Activated naive CD4-positive, alpha-beta T cell treated with Interleukin-2 at 50 U/mL for 16 hours (primary cell): ENCODE measurements around the gene PARVG.

Experiments used
- DNase-seq: peaks from one replicate; pipeline ENCODE4 v3.0.0-alpha.2; 2020

PARVG gene

DNA sequence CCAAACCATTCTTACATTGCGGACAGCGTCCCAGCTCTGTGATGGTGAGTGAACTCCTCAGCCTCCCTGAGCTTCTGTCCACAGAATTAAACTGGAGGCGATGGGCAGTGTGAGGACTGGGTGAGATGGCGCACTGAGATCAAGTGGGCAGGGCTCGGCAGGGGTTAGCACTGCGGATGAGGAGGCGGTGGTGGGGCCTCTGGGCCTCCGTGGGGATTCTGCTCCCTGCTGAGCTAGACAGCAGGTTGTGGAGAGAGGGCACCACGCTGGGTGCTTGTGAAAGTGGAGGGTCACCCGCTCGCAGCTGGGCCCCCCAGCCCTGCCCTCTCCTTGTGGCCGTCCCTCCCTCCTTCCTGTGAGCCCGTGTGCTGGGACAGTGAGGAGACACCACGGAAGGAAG lies 25.6 kb upstream of the PARVG start:
- DNase-seq, result no peak

- no peak for DNase-seq
These were observed 22.7 kb upstream of the PARVG start for GRCh38 chr22:44157916-44158618.

DNA sequence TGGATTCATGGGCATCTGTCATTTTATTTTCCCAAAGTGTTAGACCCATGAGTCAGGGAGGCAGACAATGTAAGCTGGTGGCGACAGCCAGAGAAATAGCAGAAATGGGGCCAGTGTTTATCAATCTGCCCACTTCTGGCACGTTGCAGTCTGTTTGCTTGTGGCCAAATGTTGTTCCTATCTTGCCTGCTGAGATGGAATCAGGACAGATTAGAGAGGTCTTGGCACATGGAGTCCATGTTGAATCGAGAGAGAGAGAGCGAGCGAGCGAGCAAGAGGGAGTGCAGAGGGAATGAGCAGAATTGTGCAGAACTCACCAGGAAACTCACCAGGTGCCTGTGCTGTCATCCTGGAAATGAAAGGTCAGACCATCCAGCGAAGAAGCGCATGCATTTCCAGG lies 21.9 kb upstream of the PARVG start:
- no peak for DNase-seq

- DNase-seq, result no peak
These were observed 21.5 kb upstream of the PARVG start for GRCh38 chr22:44159221-44159620.

DNA sequence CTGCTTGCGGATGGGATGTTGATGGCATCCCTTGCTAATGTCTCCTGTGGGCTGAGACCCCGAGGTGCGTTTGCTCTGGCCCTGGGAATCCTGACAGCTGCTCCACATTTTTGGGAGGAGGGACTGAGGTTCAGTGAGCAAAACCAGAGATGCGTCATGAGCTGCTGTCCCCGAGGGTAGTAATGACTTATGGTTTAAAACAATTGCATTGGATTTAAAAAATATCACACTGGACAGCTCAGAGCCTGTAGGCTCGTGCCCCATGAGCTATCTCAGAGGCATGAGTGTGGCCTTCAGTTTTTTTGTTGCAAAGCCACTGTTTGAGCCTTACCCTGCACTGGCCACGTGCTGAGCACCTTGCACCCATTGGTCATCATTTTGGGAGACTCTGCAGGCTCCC lies 20.9 kb upstream of the PARVG start:
- DNase-seq, result no peak

DNA sequence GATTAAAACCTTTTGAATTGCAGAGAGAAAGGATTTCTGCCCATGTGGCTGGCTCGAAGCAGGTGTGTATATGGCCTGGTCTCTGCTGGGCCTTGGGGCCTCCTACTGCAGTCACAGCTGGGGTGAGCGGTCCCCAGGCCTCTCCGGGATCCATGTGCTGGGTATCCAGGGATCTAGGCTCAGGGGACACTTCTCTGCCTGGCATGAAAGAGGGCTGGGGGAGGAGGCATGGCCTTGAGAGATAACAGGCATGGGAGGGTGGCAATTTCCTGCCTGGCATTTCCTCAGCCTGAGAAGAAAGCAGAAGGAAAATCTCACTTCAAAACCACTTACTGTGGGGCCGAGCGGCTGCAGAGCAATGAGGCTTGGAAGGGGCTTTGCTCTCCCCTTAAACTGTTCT lies 20.3 kb upstream of the PARVG start:
- no peak for DNase-seq

DNA sequence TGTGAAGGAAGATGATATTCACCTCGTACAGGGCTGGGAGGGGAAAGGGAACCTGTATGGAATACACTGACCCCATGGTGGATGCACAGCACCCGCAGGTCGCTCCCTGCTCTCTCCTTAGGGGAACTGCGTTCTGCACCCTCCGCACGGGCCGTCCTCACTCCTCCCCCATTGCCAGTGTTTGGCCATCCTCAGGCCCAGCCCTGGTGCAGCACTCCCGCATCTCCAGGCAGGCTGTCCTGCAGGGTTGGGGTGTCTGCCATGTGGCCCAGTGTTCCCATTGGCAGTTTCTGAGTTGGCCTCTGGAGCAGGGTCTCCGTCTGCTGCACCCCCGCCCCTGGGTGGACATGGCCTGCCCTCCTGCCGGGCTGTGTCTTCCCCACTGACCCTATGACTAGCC lies 19.1 kb upstream of the PARVG start:
- DNase-seq, result no peak

DNA sequence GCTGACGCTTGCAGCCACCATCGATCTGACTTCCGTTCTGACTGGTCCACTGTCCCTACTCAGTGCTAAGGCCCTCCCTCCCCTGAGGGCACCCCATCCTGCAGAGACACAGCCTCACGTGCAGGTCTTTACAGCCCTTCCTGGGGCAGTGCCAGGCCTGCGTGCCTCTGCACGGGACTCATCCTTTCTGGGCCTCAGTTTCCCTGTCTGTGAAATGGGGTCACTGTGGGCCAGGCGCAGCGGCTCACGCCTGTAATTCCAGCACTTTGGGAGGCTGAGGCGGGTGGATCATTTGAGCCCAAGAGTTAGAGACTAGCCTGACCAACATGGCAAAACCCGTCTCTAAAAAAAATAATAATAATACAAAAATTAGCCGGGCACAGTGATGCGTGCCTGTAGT lies 17.8 kb upstream of the PARVG start:
- DNase-seq, result no peak

DNA sequence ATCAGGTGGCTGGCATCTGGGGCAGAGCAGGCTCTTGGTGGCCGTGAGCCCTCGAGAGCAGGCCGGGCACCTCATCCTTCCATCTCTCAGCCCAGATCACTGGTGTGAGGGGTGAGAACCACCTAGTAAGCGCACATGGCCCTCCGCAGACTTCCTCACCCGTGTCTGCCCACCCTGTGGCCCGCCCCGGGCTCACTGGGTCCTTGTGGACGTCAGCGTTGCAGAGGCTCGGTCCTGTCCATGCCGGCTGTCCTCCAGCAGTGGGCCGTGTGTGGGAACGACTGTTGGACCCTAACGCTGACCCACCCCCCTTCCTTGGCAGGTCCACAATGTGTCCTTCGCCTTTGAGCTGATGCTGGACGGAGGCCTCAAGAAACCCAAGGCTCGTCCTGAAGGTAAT lies 17.2 kb upstream of the PARVG start:
- DNase-seq, result no peak

DNA sequence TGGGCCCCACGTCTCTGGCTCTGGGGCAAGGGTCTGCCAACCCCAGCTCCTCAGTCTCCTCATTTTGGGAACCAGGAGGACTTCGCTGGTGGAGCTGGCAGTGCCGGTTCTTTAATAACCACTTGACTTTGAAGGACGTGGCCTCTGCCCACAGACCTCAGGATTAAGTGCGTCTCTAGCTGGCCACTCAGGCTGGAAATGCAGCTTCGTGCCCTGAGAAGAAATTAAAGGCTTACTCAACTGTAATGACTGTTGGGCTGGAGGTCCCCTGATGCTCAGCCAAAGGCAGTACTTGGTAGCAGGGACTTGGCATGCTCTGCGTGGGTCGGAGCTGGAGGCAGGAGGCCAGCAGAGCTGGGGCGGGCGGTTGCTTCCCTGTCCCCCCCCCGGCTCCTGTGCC lies 16.7 kb upstream of the PARVG start:
- DNase-seq, result no peak

DNA sequence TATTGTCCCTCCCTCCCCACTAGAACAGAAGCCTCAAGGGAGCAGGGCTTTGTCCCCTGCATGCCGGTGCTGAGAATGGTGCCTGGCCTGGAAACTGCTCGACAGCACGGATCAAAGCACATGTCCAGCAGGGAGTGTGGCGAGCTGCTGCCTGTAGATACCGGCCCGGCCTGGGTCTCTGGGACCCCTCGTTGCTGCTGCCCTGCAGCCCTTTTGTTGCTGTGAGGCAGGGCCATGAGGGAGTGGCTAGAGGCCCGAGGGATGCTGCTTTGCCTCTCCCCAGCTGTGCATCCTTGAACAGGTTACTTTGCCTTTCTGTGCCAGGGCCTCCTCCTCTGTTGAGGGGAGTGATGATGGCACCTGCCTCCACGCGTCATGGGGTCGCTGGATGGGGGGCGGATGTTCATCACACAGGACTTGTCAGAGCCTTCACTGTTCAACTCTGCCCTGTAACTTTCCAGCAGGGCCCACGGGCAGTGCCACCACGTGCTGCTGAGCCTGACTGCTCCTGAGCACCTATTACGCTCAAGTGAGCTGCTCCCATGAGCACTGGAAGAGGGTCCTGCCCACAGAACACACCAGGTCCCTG lies 15.3 kb upstream of the PARVG start:
- no peak for DNase-seq

DNA sequence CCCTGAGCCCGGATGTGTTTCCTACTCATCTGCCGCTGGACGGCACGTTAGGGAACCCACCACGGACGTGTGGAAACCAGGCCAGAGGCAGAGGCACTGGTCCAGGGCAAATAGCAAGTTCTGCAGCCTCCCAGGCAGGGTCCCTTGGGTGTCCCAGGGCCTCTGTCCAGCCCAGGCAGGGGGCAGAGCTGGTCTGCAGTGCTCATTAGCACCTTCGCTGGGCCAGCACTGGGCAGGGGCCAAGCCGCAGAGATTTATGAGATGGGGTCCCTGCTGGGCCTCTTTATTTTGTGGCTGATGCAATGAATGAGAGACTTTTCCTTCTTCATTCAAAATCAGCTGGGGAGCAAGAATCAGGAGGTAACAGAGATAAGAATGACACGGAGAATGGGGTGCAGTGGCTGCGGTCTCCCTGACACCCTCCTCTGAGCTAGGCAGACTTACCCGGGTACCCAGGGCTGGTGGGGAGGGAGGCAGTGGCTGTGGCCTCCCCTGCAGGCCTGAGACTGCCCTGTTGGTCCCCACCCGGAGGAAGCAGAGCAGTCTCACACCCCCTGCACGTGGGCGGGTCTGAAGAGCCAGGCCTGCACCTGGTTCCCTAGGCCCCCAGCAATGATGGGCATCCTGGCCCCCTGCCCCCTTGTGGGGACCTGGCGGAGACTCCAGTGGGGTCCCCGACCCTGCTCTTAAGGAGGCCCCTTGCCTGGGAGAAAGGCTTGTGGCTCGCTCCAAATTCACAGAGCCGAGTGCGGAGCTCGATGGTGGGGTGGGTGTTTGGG lies 14.0 kb upstream of the PARVG start:
- DNase-seq, result no peak

GRCh38 chr22:44167501-44167900 lies 13.2 kb upstream of the PARVG start:
- DNase-seq, result no peak

DNA sequence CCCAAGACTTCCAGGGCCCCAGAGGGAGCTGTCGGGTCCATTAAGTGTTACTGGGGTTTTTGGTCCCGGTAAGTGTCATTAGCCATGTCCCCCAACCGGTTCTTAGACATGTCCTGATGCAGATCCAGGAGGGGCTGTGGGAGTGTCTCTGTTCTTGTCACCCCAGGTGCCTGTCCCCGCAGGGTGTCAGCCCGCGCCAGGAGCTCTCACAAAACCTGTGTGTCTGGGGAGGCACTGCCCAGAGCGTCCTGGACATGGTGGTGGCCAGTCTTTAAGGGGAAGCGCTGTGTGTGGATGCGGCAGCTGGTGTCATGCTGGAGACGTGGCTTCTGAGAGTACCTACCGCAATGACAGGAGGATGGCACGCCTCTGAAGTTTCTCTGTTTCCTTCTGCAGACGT lies 12.5 kb upstream of the PARVG start:
- no peak for DNase-seq

- no peak for DNase-seq
These were observed 10.3 kb upstream of the PARVG start for GRCh38 chr22:44170470-44170869.

DNA sequence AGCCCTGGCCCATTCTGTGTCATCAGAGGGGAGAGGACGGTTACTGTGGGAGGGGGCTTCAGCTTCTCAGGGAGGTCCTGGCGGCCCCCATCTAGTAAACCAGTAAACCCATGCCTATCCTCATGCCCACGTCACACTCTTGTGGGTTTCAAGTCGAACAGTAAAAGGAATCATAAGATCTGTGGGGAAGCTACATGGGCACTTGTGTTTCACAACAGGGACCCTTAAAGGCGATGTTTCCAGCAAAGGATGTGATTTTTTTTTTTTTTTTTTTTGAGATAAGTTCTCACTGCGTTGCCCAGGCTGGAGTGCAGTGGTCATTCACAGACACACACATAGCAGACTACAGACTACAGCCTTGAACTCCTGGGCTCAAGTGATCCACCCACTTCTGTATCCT lies 9.2 kb upstream of the PARVG start:
- DNase-seq, result no peak

DNA sequence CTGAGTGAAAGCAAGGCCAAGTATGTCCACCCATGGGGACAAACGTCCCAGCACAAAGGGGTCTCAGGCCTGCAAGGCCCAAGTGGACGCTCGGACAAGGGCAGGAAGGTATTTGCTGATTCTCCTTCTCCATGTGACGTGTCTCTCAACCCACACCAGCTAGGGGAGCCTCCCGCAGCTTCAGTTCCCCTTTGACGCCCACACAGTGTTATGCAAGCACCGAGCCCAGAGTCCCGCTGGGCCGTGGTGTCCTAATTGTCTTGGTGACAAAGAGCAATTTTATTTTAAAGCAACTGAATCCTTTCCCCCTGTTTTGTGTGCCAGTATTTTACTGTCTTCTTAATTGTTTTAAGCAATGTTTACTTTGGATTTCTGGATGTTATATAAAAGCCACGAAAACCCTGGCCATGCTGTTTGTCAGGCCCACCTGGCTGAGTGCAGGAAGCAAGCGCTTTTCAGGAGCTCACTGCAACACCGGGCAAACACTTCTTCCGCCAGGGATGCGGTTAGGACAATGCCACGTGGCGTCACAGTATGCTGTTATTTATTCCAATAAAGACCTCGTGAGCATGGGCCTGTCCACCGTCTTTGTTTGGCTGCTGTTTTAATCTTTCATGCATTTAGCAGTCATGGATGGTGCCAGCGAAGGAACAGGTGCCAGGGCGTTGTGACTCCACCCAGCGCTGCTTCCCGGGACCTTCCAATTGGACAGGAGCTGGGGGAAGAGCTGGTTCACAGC lies 8.2 kb upstream of the PARVG start:
- DNase-seq, result no peak

- no peak for DNase-seq
These were observed 7.6 kb upstream of the PARVG start for GRCh38 chr22:44173154-44173553.

- DNase-seq, result no peak
These were observed 5.0 kb upstream of the PARVG start for GRCh38 chr22:44175676-44176075.

- DNase-seq, result no peak
These were observed 1.3 kb upstream of the PARVG start for GRCh38 chr22:44179196-44179988.

GRCh38 chr22:44179989-44180705 lies 578 bp upstream of the PARVG start:
- DNase-seq, result no peak
